GM21423 (cell line): ENCODE measurements around the gene BEST1.

Experiments used
- ATAC-seq: cut with Tn5 transposase; IDR thresholded peaks from one replicate; pipeline ENCODE4 v1.9.1; 2021; ENCODE audit warnings: mild to moderate bottlenecking, moderate library complexity; ENCODE audit not compliant: unreplicated experiment

The BEST1 gene

GRCh38 chr11:61950035-61950547 lies at the start of gene BEST1:
Gene BEST1, plus strand, starts transcription at chr11:61950351. Its CDS starts 1,456 bp downstream, at chr11:61951807.
- ATAC-seq, result no peak

GRCh38 chr11:61901397-61901796 lies 48.8 kb upstream of the BEST1 start:
- no peak for ATAC-seq

GRCh38 chr11:61902313-61902712 lies 47.8 kb upstream of the BEST1 start:
- ATAC-seq, result no peak

GRCh38 chr11:61903845-61904244 lies 46.3 kb upstream of the BEST1 start:
- ATAC-seq, result no peak

GRCh38 chr11:61904539-61905048 lies 45.6 kb upstream of the BEST1 start:
- no peak for ATAC-seq

GRCh38 chr11:61905067-61905696 lies 45.0 kb upstream of the BEST1 start:
- no peak for ATAC-seq

- no peak for ATAC-seq
Measured at GRCh38 chr11:61905801-61906521, 44.2 kb upstream of the BEST1 start.

GRCh38 chr11:61906522-61906909 lies 43.6 kb upstream of the BEST1 start:
- no peak for ATAC-seq

- ATAC-seq, result no peak
Measured at GRCh38 chr11:61907282-61907681, 42.9 kb upstream of the BEST1 start.

GRCh38 chr11:61907871-61908729 lies 42.1 kb upstream of the BEST1 start:
- ATAC-seq, result no peak

GRCh38 chr11:61908730-61909316 lies 41.3 kb upstream of the BEST1 start:
- no peak for ATAC-seq

GRCh38 chr11:61910187-61911127 lies 39.7 kb upstream of the BEST1 start:
- ATAC-seq, result no peak

GRCh38 chr11:61911128-61911700 lies 38.9 kb upstream of the BEST1 start:
- ATAC-seq, result no peak

- no peak for ATAC-seq
Measured at GRCh38 chr11:61911701-61912529, 38.2 kb upstream of the BEST1 start.

- ATAC-seq, result no peak
Measured at GRCh38 chr11:61912530-61912898, 37.6 kb upstream of the BEST1 start.

GRCh38 chr11:61912991-61913698 lies 37.0 kb upstream of the BEST1 start:
- no peak for ATAC-seq

- ATAC-seq, result no peak
Measured at GRCh38 chr11:61913699-61914395, 36.3 kb upstream of the BEST1 start.
